Sciatic nerve (tissue), 2 donors: Measurements from ENCODE around the gene CXCL11. TPM values are rescaled to one million over a fixed set of nuclear protein-coding genes. Genes with fewer than 3 reads are reported as not detected.
"Not testable (repeated sequence)": the region's sequence is repeated elsewhere in the genome, so short reads cannot be mapped to it uniquely, and the experiment has no call there.

Source experiments
- ATAC-seq: fragments of 200-7000 bp; cut with Tn5 transposase; one replicate; pipeline ENCODE4 v1.9.1; 2020; ENCODE audit warnings: mild to moderate bottlenecking, moderate library complexity
- DNase-seq: peaks from one replicate; pipeline ENCODE4 v3.0.0-alpha.2; 2020; ENCODE audit warnings: low spot score
- intact Hi-C: fragments of 100-400 bp; cut with DNase I; formaldehyde crosslinking; loops from one replicate; pipeline ENCODE4 v1.14.2; 2022
- total RNA-seq: library from RNA; stranded (reverse); fragmentation: NEBNext Ultra II Directional; extraction: Animal tissue kit (Norgen Biotek cat#: 25700); gene quantifications from one replicate; pipeline ENCODE4 v1.2.1, GENCODE V29; 2021
- donor health status: DM: no; HTN: no; CAD: no.
- donor health status: DM: no; HTN: no; CAD: no.

CXCL11 gene
- total RNA-seq = 1.2 TPM

- DNase-seq (no peak), ATAC-seq (no peak)
- intact Hi-C loops = no loop called here
Observed at GRCh38 chr4:76035799-76036380, at the start of gene CXCL11. CXCL11 (minus strand) TSS chr4:76036070; CDS start chr4:76035987, 83 bp downstream.

- no peak for ATAC-seq
- intact Hi-C loops = no loop called here
Observed at GRCh38 chr4:76084542-76084941, 48.7 kb upstream of the CXCL11 start.

GRCh38 chr4:76083386-76083988 is 47.6 kb upstream of the CXCL11 start:
- DNase-seq (no peak), ATAC-seq (no peak)
- intact Hi-C loops = no loop called here

More at GRCh38 chr4:76084542-76084941, 48.7 kb upstream of the CXCL11 start:
- no peak for DNase-seq

DNA sequence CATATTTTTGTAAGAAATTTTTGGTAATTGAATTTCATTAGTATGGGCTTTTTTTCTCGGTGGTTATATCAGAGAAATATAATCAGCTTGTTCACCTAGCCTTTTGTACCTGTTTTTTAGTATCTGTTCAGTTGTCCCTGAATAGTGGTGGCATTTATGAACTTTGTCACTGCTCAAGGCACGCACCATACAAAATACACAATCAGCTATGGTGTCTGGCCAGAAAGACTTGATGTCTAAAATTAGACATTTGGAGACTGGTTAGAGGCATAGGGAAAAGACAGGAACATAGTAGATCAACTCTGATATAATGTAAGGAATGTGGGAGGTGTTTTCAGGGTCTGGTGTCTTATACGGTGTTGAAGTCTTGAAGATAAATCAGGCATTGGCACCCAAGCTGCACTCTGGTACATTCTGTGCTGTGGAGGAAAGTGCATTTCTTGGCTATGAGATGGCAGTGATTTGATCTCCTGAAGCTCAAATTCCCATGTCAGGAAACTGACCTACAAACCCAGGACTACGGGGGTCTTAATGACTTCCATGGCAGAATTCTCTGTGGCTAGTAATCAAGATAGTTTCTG is 42.3 kb upstream of the CXCL11 start:
- no peak for DNase-seq
- intact Hi-C loops = no loop called here
- ATAC-seq = no peak

GRCh38 chr4:76074993-76075600 is 39.2 kb upstream of the CXCL11 start:
- DNase-seq (no peak), ATAC-seq (no peak)
- intact Hi-C loops = no loop called here

DNA sequence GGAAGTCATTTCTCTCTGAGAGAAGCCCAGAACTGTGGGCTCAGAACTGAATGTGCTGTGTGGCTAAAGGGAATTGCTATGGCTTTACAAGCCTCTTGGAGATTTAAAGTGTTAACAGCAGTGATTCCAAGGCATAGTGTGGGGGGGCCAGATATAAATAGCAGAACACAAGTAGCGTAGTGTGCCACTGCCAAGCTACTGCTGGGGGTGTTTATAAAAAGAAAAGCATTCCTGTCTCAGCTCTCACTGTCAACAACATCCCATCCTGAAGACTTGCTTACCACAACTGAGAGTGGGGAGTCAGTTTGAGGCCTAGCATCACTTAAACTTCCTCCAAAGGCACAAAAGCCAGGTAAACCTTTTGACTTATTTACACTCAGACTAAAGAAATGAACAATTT is 38.6 kb upstream of the CXCL11 start, which contains the start of gene ART3:
TSS of gene ART3 (plus strand) at position 242 of the 400 bp plus-strand sequence. CDS start 1,181 bp downstream, outside the sequence.
- peak; percentile 39 for ATAC-seq
- intact Hi-C loops = no loop called here

DNA sequence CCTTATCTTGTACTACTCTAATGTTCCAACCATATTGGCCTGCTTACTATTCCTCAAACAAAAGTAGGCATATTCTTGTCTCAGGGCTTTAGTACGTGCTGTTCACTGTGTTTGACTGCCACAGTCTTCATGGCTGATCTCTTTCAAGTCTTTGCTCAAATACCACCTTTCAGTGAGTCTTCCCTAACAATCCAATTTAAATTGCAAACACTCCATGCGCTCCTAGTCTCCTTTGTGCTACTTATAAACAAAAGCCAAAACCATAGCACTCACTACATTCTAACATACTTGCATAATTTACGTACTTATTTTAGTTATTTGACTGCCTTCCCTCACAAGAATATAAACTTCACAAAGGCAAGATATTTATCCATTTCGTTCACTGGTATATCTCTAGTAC is 36.9 kb upstream of the CXCL11 start:
- ATAC-seq (no peak), DNase-seq (no peak)
- intact Hi-C loops = no loop called here

More for the DNA sequence above, 38.6 kb upstream of the CXCL11 start, which contains the start of gene ART3:
- no peak for DNase-seq

DNA sequence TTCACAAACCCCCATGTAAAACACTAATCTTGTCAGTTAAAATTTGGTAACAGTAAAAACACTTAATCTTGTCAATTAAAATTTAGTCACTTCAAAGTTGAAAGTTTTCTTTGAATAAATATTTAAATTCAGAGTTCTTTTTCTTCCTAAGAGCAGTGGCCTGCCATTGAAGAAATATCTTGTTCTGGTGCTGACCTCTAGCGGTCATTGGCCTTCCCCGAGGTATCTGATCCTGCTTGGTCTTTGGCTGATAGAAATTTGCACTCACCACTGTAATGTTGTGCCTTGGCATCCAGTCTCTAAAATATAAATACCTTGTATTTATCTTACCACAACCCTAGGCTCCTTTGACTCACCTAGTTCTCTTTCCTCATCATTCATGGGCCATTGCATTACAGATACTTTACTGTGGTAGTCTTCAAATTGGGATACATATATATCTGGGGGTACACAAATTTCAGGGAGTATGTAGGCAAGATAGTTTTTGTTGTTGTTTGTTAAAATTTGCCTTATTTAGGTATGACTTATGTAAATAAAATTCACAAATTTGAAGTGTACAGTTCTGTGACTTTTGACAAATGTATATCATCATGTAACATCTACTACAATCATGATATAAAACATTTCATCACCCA is 31.9 kb upstream of the CXCL11 start:
- ATAC-seq (peak; percentile 93), DNase-seq (peak; percentile 88)

GRCh38 chr4:76066546-76066945 is 30.7 kb upstream of the CXCL11 start:
- ATAC-seq (no peak), DNase-seq (no peak)
- intact Hi-C loops = no loop called here

More for the DNA sequence above, 31.9 kb upstream of the CXCL11 start:
- intact Hi-C loops = no loop called here

DNA sequence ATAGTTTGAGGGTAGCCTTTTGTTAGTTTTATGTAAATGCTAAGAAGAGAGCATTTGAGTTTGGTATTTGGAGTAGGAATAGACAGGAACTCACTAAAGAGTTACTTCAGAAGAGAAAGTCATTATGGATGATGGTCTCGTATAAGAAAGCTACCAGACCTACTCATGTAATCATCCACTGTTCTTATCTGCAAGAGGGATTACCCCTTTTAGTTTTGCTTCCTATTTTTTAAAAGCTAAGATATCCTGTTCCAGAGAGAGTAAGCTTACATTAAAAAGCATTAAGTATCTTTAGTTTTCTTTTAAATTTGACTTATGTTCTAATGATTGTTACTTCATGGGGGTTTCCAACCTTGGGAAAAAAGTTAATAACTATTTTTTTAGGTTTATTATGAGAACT is 26.1 kb upstream of the CXCL11 start:
- ATAC-seq (no peak), DNase-seq (no peak)
- intact Hi-C loops = loop anchor here (5.0 kb wide), 1 partner anchor 65 kb away; no protein-coding TSS in a partner anchor

DNA sequence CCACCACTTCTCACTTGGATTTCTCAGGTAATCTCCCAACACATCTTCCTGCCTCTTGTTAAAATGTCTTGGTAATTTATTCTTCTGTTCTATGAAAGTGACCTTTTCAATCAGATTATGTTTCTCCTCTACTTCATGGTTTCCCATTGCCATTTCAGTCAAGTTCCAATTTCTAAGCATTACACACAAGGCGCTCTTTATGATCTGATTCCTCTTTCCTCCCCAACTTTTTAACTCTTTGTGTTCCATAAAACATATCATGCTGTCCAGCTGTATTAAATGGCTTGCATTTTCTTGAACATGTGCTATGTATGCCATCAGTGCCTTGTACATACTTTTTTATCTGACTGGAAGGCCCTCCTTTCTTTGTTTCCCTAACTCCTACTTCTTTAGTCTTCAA is 25.6 kb upstream of the CXCL11 start:
- intact Hi-C loops = loop anchor here (5.0 kb wide), 1 partner anchor 64 kb away; no protein-coding TSS in a partner anchor
- no peak for ATAC-seq
- DNase-seq = no peak

- intact Hi-C loops = loop anchor here (5.0 kb wide), 1 partner anchor 63 kb away; no protein-coding TSS in a partner anchor
- no peak for DNase-seq
- no peak for ATAC-seq
Observed at GRCh38 chr4:76060506-76060905, 24.6 kb upstream of the CXCL11 start.

DNA sequence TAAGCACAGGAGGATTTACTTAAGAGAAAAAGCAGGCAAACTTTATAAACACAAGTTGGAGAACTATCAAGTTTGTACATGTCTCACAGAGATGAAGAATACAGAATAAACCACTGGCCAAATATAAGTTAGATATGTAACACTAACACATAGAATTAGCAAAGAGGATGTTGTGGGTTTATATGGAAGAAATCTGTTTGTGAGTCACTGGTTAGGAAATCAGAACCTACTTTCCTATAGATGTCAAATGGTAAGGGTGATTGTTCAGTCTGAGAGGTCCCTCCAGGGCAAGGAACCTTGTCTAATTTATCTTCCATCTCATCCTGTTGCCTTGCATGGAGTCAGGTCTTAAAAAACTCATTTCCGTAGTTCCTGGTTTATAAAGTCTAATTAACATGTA is 23.9 kb upstream of the CXCL11 start:
- DNase-seq (no peak), ATAC-seq (no peak)
- intact Hi-C loops = loop anchor here (5.0 kb wide), 1 partner anchor 62 kb away; no protein-coding TSS in a partner anchor

- intact Hi-C loops = no loop called here
- no peak for ATAC-seq
- DNase-seq = no peak
Observed at GRCh38 chr4:76058888-76059426, 23.1 kb upstream of the CXCL11 start.

- ATAC-seq (no peak), DNase-seq (no peak)
- intact Hi-C loops = no loop called here
Observed at GRCh38 chr4:76058302-76058701, 22.4 kb upstream of the CXCL11 start.

- no peak for ATAC-seq
- no peak for DNase-seq
- intact Hi-C loops = no loop called here
Observed at GRCh38 chr4:76055421-76055820, 19.6 kb upstream of the CXCL11 start.

DNA sequence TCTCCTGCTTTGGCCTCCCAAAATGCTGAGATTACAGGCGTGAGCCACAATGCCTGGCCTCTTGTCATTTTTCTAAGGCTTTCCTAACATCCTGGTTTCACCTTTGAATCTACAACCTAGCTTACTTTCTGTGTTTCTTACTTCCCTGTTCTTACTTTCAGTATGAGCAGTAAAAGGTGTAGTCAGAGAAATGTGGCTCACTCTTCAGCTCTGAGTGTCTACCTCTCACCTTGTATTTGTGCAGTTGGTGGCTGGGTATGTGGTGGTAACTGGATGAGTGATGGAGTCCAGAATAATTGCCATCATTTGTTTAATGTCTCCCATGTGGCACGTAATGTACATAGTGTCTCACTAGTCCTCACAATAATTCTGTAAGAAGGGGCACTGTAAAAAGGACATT is 19.1 kb upstream of the CXCL11 start:
- intact Hi-C loops = no loop called here

GRCh38 chr4:76053730-76054129 is 17.9 kb upstream of the CXCL11 start:
- ATAC-seq (peak; percentile 82), DNase-seq (no peak)
- intact Hi-C loops = no loop called here

More for the DNA sequence above, 19.1 kb upstream of the CXCL11 start:
- no peak for ATAC-seq
- no peak for DNase-seq

- ATAC-seq, intact Hi-C loops, DNase-seq: not testable (repeated sequence)
Observed at GRCh38 chr4:76050560-76051050, 14.7 kb upstream of the CXCL11 start.
